SW 1271 (cell line): ENCODE results near the gene GRM7.

Experiments
- DNase-seq, 2 experiments: peaks; one replicate each; lab custom pipeline; 2025; lab: John Stamatoyannopoulos, UW

GRM7 gene

GRCh38 chr3:7581831-7582230, 720.9 kb downstream of the GRM7 start:
- DNase-seq, result no peak

GRCh38 chr3:7585052-7585451, 724.1 kb downstream of the GRM7 start:
- DNase-seq, result no peak

GRCh38 chr3:7588236-7588635, 727.3 kb downstream of the GRM7 start:
- no peak for DNase-seq

- no peak for DNase-seq
Observed at GRCh38 chr3:7589526-7589925, 728.6 kb downstream of the GRM7 start.

- no peak for DNase-seq
Observed at GRCh38 chr3:7602297-7602696, 741.4 kb downstream of the GRM7 start.

- no peak for DNase-seq
Observed at GRCh38 chr3:7607083-7607482, 746.2 kb downstream of the GRM7 start.

GRCh38 chr3:7607676-7608075, 746.8 kb downstream of the GRM7 start:
- DNase-seq, result no peak

- DNase-seq, result no peak
Observed at GRCh38 chr3:7610634-7611033, 749.7 kb downstream of the GRM7 start.

- no peak for DNase-seq
Observed at GRCh38 chr3:7615043-7615442, 754.1 kb downstream of the GRM7 start.

GRCh38 chr3:7618606-7619005, 757.7 kb downstream of the GRM7 start:
- DNase-seq, result no peak

GRCh38 chr3:7620401-7620800, 759.5 kb downstream of the GRM7 start:
- no peak for DNase-seq

- no peak for DNase-seq
Observed at GRCh38 chr3:7621046-7621630, 760.2 kb downstream of the GRM7 start.

GRCh38 chr3:7621651-7622050, 760.7 kb downstream of the GRM7 start:
- no peak for DNase-seq

GRCh38 chr3:7625021-7625420, 764.1 kb downstream of the GRM7 start:
- no peak for DNase-seq

GRCh38 chr3:7630351-7630911, 769.5 kb downstream of the GRM7 start:
- DNase-seq, result no peak

- no peak for DNase-seq
Observed at GRCh38 chr3:7630925-7631324, 770.0 kb downstream of the GRM7 start.

GRCh38 chr3:7632305-7632704, 771.4 kb downstream of the GRM7 start:
- no peak for DNase-seq

GRCh38 chr3:7637694-7638093, 776.8 kb downstream of the GRM7 start:
- DNase-seq, result no peak

- no peak for DNase-seq
Observed at GRCh38 chr3:7638103-7638502, 777.2 kb downstream of the GRM7 start.

GRCh38 chr3:7640787-7641186, 779.9 kb downstream of the GRM7 start:
- no peak for DNase-seq

- no peak for DNase-seq
Observed at GRCh38 chr3:7646851-7647250, 785.9 kb downstream of the GRM7 start.

GRCh38 chr3:7650466-7650865, 789.6 kb downstream of the GRM7 start:
- DNase-seq, result no peak

- DNase-seq, result no peak
Observed at GRCh38 chr3:7651274-7651673, 790.4 kb downstream of the GRM7 start.
